ENCODE measurements around the gene ZMIZ1.

ZMIZ1 gene

GRCh38 chr10:79179164-79179956 is 110.6 kb downstream of the ZMIZ1 start:
- no peak for TF ChIP-seq MAX (IDR thresholded peaks at IDR 0.05; ENCODE audit: low read depth, low read length)
- no peak for TF ChIP-seq POLR2A (IDR thresholded peaks at IDR 0.05; ENCODE audit: extremely low read depth, insufficient read length)
- TF ChIP-seq CTCF (IDR thresholded peaks at IDR 0.05; ENCODE audit: low read depth, low read length), result no peak
- TF ChIP-seq MYC (IDR thresholded peaks at IDR 0.05; ENCODE audit: low read depth, low read length), result no peak
- no peak for DNase-seq (ENCODE audit: low read depth)
- no peak overlapping the region for H3K4me3 ChIP-seq (ENCODE audit: low read depth, low read length)

- no peak for DNase-seq (ENCODE audit: low read depth)
- no peak for TF ChIP-seq MAX (IDR thresholded peaks at IDR 0.05; ENCODE audit: low read depth, low read length)
- TF ChIP-seq POLR2A (IDR thresholded peaks at IDR 0.05; ENCODE audit: extremely low read depth, insufficient read length), result no peak
- TF ChIP-seq CTCF (IDR thresholded peaks at IDR 0.05; ENCODE audit: low read depth, low read length), result no peak
- TF ChIP-seq MYC (IDR thresholded peaks at IDR 0.05; ENCODE audit: low read depth, low read length), result no peak
- no peak overlapping the region for H3K4me3 ChIP-seq (ENCODE audit: low read depth, low read length)
Observed at GRCh38 chr10:79179957-79180309, 111.2 kb downstream of the ZMIZ1 start.

- TF ChIP-seq MYC (IDR thresholded peaks at IDR 0.05; ENCODE audit: low read depth, low read length) (no peak), MAX (IDR thresholded peaks at IDR 0.05; ENCODE audit: low read depth, low read length) (no peak), CTCF (IDR thresholded peaks at IDR 0.05; ENCODE audit: low read depth, low read length) (no peak), POLR2A (IDR thresholded peaks at IDR 0.05; ENCODE audit: extremely low read depth, insufficient read length) (no peak)
- peak; percentile 70 for DNase-seq (ENCODE audit: low read depth)
- H3K4me3 ChIP-seq (ENCODE audit: low read depth, low read length), result no peak overlapping the region
Observed at GRCh38 chr10:79180414-79181221, 111.9 kb downstream of the ZMIZ1 start.

GRCh38 chr10:79181227-79181626 is 112.5 kb downstream of the ZMIZ1 start:
- H3K4me3 ChIP-seq (ENCODE audit: low read depth, low read length), result no peak overlapping the region
- TF ChIP-seq MYC (IDR thresholded peaks at IDR 0.05; ENCODE audit: low read depth, low read length), result no peak
- no peak for TF ChIP-seq POLR2A (IDR thresholded peaks at IDR 0.05; ENCODE audit: extremely low read depth, insufficient read length)
- TF ChIP-seq CTCF (IDR thresholded peaks at IDR 0.05; ENCODE audit: low read depth, low read length), result no peak
- TF ChIP-seq MAX (IDR thresholded peaks at IDR 0.05; ENCODE audit: low read depth, low read length), result no peak
- no peak for DNase-seq (ENCODE audit: low read depth)

GRCh38 chr10:79181698-79182521 is 113.1 kb downstream of the ZMIZ1 start:
- no peak for DNase-seq (ENCODE audit: low read depth)
- no peak for TF ChIP-seq POLR2A (IDR thresholded peaks at IDR 0.05; ENCODE audit: extremely low read depth, insufficient read length)
- no peak for TF ChIP-seq MYC (IDR thresholded peaks at IDR 0.05; ENCODE audit: low read depth, low read length)
- no peak for TF ChIP-seq MAX (IDR thresholded peaks at IDR 0.05; ENCODE audit: low read depth, low read length)
- TF ChIP-seq CTCF (IDR thresholded peaks at IDR 0.05; ENCODE audit: low read depth, low read length), result no peak
- H3K4me3 ChIP-seq (ENCODE audit: low read depth, low read length), result no peak overlapping the region

All from NB4 (cell line).